COLO668 (cell line): ENCODE data around the gene RASA3.
"Not testable (repeated sequence)": the region's sequence is repeated elsewhere in the genome, so short reads cannot be mapped to it uniquely, and the experiment has no call there.

Experiments
- DNase-seq: peaks from one replicate; lab custom pipeline; 2025; ENCODE audit not compliant: unreplicated experiment; lab: John Stamatoyannopoulos, UW

The RASA3 gene

DNA sequence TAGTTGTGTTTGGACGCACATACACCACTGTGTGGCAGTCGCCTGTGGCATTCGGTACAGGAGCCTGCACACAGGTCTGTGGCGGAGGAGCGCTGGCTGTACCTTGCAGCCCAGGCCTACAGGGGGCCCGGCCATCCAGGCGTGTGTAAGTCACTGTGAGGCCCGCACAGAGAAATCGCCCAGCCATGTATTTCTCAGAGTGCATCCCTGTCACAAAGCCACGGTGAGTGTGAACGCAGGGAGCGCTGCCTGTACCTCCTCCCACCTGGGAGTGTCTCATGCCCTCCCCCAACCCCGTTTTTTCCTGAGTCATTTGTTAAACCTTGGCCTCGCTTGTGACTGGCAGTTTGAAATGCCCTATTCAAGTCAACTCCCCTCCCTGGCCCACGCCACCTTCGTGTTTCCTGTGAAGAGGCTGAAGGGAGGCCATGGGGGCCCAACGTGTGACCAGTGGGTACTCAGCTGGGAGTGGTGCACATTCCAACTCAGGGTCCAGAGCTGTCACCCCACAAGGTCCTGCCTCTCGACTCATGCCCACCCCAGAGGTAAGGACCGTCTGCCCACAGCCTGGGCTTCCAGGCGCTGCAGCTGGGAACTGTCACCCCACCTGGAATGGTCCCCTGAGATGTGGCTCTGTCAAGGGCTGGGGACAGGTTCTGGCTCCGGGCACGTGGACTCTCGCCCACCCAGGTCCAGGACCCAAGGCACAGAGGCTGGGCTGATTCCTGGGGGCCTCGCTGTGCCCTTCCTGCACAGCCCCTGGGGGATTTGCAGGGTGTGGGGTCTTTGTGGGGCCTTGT is 11.6 kb upstream of the RASA3 start:
- DNase-seq: peak; percentile 55

DNA sequence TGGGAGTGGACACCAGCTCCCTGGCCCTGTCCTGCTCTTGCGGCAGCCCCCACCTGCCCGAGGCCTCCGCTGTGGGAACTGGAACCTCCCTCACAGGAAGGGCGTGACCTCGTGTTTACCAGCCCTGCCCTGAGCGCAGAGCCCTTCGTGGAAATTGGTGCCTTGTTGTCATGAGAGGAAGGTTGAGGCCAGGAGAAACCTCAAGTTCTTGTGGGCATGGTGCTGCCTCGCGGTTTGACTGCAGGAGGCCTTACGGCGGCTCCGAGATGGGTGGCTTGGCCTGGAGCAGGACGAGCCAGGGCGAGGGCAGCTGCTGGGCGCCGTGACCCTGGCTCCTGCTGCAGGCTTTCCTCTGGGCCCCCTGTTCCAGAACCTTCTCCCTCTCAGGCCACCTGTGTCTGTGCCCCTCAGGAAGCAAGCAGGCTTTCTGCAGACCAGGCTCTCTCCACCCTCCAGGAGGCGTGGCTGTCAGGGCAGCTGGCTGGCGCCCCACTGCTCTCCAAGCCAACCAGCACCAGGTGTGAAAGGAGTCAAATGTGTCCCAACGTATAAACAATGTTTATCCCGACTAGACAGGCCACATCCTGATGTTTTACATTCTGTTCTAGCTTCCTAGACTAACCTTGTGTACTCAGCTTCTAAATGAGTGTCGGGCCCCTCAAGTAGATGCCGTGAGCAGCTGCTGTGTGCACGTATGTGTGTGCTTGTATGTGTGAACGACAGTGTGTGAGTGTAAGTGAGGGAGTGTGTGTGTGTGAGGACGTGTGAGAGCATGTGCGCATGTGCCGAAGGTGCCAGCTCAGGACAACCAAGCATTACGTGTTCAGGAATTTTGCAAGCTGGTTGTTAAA is 10.4 kb upstream of the RASA3 start:
- peak; percentile 98 for DNase-seq

DNA sequence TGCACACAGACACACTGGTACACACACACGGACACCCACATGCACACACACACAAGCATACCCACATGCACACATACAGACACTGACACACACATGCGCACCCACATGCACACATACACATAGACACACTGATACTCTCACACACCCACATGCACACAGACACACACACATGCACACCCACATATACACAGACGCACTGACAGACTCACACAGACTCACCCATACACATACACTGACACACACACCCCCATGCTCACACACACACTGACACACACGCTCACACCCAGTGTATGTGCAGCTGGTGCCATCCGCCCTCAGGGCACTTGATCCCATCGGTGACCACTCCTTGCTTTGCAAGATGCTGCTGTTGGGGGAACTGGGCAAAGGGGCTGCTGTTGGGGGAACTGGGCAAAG is 9.7 kb upstream of the RASA3 start:
- no peak for DNase-seq

DNA sequence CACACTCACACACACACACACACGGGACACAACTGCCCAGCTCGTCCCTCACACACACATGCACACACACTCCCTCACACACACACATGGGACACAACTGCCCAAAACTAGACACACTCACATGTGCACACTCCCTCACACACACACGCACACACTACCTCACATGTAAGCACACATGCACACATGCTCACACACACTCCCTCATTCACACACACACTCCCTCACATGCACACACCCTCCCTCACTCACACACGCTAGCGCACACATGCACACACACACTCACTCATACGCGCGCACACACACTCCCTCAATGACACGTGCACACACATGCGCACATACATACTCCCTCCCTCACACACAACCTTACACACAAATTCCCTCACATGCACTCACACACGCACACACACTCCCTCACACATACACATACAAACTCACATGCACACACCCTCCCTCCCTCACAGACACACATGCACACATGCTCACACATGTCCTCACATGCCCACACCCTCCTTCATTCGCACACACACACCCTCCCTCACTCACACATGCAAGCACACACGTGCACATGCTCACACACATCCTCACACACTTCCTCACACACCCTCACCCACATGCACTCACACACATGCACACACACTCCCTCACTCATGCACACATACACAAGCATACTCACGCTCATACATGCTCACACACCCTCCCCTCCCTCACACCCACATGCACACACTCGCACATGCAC is 9.0 kb upstream of the RASA3 start:
- no peak for DNase-seq

DNA sequence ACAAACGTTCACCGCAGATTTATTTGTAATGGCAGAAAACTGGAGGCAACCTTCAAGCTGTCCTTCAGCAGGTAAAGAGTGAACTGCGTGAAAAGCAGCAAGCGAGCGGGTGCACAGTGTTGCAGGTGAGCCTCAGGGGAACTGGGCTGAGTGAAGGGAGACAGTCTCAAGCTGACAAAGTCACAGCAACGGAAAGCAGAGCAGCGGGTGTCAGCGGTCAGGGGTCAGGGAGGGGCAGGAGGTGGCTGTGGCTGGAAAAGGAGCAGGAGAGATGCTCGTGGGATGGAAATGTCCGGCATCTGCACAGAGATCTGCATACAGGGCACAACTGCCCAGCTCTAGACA is 8.5 kb upstream of the RASA3 start:
- DNase-seq: no peak

DNA sequence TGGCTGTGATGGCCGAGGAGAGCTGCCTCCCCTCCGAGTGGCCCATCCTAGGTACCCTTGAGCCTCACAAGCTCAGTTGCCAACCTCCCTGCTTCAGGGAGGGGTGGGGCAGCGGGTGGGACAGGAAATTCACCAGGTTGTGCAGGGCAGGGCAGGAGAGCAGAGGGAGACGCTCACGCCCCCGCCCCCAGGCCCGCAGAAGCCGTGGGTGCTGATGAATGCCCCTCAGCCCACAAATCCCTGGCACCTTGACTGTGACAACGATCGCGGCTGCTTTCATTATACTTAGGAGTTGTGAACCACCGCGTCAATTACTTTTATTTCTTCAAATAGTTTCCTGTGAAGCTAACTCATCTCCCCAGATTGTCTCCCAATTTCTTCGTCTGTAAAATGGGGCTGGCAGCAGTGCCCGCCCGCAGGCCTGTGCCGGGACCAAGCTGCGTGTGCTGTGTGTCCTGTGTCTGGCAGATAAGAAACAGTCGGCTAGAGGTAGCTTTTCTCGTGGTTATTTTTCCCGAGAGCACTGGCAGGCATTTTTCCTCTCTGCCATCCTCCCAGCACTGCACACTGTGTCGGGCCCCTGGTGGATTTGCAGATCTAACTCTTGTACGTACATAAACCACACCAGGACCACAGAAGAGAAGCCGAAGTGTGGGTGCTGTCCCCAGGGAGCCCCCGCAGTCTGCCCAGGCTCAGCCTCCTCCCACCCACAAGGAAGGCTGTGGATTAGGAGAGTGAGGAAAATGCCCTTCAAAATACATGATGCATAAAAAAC is 7.9 kb upstream of the RASA3 start:
- no peak for DNase-seq

DNA sequence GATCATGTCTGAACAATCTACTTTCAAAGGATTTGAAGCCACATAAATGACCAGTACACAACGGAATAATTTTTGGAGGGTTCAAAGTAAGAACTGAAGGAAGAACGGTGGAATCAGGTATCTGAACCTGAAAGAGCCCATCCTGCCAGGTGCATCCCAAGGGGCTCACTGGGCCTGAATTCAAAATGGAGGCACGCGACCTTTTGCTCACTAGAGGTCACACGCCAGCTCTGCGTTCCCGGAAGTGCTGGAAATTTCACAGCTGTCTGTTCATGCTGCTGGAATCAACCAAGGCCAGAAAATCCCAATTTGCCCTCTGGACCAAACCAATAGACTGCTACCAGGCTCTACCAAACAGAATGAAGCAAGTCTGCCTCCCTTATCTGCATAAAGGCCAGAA is 4.2 kb upstream of the RASA3 start:
- no peak for DNase-seq

DNA sequence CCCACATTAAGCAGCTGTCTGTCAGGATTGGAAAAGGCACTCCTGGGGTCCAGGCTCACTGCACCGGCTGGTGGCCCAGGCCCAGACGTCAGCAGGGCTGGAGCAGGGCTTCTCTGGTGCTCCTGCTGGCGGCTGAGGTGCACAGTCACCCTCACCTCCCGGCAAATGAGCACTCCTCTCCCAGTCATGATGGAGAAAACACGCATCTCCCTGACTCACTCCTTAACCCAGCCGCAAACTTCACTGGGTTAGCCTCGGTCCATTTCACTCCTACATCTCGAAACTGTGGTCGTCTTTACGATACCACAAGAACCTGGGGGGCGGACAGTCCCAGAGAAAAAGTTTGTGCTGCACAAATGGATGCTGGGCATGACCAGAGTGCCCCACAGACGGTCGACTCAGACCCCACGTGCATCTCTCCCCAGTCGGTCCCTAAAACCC is 3.3 kb upstream of the RASA3 start:
- DNase-seq: no peak

DNA sequence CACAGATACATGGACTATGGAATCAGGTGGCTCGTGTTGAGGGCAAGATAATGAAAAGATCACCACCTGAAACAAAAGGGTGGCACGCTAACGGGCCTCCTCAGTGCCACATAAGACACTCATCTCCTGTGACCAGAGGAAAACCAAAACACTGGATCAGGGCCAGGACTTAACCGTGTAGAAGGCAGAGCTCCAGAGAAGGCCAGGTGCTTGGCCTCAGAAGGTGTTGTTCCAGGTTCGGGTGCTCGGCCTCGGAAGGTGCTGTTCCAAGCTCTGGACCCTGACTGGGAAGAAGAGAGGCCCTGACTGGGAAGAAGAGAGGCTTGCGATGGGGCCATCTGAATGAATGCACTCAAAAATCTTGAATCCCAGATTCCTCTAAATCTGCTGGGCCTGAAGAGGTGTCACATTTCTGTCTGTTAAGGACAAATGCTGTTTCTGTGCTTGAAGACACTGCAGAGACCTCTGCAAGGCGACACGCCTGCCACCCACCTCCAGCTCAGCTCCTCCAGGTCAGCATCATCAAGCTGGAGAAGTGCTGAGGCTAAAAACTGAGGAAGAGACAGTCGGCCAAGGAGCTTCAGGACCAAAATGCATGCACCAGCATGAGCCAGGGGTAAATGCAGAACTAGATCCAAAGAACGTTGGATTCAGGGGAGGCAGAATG is 2.7 kb upstream of the RASA3 start:
- no peak for DNase-seq

DNA sequence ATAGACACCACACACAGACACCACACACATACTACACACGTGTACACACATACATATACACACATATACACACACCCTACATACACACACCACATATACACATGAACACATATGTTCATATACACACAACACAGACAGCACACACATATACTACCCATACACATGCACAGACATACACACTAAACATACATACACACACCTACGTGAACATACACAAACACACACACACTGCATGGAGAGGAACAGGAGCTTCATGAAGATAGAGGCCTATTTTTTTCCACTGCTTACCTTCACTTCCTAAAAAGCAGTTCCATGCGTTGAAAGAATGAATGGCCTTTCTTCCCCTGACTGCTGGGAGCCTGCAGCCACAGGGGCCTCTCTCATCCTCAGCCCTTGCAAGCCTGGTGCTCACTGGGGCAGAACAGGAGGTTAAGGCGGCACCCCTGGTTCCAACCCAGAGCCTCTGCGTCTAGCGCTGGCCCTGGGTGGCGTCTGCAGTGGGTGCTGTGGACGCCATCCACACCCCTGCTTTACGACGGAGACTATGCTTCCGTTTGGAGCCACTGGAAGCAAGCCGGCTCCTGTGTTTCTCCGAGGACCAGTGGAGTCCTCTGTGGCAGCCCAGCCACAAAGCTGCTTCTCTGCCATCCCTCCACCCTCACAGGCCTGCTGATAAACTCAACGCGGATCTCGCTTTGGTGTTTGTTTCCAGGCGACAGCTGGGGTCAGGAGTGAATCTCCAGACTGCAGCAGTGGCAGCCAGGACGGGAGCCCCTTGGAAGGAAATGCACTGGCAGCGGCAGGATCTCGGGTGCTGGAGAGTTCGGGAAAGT is 1.9 kb upstream of the RASA3 start:
- DNase-seq: no peak

DNA sequence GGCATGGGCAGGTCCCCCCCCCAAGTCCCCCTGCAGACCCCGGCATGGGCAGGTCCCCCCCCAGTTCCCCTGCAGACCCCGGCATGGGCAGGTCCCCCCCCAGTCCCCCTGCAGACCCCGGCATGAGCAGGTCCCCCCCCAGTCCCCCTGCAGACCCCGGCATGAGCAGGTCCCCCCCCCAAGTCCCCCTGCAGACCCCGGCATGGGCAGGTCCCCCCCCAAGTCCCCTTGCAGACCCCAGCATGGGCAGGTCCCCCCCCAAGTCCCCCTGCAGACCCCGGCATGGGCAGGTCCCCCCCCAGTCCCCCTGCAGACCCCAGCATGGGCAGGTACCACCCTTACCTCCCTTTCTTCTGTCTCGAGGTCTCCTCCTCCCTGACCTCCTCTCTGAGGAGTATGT is 1.1 kb upstream of the RASA3 start:
- not testable (repeated sequence) for DNase-seq

DNA sequence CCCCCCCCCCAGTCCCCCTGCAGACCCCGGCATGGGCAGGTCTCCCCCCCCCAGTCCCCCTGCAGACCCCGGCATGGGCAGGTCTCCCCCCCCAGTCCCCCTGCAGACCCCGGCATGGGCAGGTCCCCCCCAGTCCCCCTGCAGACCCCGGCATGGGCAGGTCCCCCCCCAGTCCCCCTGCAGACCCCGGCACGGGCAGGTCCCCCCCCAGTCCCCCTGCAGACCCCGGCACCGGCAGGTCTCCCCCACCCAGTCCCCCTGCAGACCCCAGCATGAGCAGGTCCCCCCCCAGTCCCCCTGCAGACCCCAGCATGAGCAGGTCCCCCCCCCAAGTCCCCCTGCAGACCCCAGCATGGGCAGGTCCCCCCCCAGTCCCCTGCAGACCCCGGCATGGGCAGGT is 703 bp upstream of the RASA3 start:
- DNase-seq: not testable (repeated sequence)

DNA sequence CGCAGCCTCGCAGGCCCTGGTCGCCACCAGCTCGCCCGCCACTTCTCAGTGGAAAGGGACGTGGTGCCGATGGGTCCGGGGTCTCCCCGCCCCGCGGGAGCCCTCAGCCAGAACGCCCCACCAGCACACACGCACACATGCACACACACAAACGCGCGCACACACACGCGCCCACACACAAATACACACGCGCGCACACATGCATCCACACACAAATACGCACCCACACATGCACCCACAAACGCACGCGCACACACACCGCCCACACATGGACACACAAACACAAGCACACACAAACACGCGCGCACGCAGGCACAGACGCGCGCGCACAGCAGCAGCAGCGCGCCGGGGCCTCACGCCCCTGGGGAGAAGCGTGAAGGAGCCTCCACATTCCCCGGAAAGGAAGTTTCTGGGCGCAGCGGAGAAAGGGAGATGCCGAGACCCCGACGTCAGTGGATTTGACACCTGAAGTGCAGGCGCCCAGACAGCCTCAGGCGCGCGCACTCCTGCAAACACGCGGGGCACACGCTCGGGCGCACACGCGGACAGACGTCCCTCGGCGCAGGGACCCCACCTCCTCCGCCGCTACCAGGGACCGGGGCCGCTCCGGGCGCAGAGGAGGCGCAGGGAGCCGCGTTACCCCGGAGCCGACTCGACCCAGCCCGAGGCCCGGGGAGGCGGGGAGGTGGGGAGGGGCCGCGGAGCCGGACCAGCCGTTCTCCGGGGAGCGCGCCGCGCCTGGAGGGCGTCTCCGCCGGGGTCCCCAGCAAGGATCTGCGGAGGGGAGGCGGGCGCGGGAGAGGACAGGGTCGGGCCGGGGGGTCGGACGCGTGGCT is 622 bp downstream of the RASA3 start:
- DNase-seq: peak; percentile 83

DNA sequence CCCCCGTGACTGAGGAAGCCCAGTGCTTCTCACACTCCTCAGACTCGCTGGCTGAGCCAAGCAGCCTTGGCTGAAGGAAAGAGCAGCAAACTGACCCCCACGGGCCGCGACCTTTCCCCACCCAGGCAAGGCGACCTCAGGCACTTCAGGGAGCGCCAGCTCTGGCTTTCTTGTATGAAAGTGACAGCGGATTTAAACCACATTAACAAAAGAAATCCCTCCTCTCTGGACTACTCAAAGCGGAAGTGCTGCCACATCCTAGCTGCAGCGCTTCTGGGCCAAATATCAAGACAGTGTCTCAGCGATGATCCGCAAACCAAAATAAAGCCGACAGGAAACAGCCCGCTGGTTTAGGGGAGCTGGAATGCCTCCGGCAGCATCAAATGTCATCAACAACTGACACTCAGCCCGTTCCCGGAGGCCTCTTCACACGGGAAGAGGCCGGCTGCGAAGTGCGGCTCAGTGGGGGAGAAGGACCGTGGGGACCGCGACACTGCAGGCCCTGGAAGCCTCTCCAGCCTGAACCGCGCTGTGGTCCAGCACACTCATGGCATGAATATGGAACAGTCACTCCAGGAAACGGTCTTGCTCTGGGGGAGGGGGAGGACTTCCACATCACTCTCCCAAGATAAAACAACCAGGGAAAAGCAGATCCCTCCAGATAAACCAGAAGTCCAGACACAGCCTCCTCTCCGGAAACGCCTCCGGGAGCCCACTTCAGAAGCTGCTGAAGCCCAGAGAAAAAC is 1.4 kb downstream of the RASA3 start:
- peak; percentile 89 for DNase-seq

DNA sequence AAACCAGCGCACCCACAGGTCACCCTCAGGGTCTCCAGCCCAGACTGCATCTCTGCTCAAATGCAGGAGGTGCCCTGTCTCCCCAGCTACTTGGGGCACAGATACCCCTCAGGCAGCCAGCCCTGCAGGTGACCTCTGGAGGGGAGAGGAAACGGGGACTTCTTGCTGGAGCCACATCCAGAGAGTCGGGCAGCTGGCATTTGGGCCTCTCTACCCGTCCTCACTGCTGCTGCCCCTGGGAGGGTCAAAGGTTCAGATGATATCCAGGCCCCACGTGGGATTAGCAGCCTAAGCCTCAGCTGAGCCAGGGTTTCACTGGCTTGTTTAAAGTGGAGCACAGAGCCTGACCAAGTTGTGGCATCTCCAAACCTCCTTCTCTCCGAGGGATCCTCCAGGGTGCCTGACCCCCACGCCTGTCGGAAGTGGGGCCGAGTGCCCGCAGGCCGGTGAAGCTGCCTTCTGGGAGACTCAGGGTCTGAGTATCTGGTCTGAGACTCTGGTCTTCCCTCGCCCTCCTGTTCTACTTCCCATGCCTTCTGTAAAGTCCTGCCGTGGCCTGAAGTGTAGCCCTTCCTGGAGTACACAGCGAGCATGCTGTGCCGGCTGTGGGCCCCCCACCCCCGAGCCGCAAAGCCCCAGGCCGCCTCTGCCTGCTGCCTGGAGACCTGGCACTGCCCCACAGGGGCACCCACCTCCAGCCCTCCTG is 2.1 kb downstream of the RASA3 start:
- no peak for DNase-seq

DNA sequence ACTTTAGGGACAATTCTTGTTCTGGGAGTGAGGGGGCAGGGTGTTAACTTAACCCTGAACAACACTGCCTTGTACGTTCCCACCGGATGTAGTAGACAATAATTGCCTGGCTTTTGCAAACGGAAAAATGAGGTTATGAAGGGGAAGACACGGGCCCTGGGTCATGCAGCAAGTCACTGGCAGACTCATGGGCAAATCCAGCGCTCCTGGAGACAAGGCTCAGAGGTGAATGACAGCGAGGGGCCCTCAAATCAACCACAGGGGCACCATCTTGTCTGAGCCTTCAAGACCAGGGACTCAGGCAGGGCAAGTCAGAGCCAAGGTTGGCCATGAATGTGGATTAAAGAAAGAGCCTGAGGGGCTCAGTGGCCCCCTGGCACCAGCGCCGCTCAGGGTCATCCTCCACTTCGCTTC is 2.8 kb downstream of the RASA3 start:
- no peak for DNase-seq
